ENCODE results near the gene SPTBN5. TPM values are rescaled to one million over a fixed set of nuclear protein-coding genes. Genes with fewer than 3 reads are reported as not detected.

Gene SPTBN5
- total RNA-seq, 4 donors from 2014 or later, result 0.17 to 1.2 (median 0.68) TPM

DNA sequence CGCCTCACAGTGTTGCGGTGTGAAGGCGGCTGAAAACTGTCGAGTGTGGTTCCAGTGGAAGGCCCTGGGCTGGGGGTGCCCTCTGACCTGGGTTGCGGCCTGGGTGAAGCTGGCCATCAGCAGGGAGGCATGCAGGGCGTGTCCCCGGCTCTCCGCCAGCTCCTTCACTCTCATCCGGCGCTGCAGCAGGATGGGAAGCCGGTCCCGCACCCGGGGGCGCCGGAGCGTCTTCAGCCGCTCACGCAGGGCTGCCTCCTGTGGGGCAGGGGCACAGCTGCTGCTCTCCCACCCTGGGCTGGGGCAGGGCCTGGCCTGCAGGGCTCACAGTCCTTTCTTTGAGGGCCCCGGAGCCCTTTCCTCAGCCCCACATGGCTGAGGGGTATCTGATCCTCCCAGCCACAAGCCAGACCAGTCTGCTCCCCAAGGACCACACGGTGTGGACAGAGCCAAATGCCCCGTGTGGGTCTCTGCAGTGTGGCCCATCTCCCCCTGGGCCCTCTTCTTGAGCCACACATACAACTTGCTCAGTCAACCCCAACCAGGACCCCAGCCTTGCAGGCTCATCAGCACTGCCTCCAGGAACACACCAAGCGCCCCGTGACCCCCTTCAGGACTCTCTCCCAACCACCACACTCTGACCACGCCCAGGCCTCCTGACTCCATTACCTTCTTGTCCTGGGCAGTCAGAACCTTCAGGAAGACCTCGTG is 26.8 kb downstream of the SPTBN5 start:
- TF ChIP-seq POLR2AphosphoS5 (IDR thresholded peaks at IDR 0.05) (no peak), POLR2A (IDR thresholded peaks at IDR 0.05; ENCODE audit: low read depth) (no peak), EP300 (IDR thresholded peaks at IDR 0.05) (no peak)
- TF ChIP-seq, protein P1, sequence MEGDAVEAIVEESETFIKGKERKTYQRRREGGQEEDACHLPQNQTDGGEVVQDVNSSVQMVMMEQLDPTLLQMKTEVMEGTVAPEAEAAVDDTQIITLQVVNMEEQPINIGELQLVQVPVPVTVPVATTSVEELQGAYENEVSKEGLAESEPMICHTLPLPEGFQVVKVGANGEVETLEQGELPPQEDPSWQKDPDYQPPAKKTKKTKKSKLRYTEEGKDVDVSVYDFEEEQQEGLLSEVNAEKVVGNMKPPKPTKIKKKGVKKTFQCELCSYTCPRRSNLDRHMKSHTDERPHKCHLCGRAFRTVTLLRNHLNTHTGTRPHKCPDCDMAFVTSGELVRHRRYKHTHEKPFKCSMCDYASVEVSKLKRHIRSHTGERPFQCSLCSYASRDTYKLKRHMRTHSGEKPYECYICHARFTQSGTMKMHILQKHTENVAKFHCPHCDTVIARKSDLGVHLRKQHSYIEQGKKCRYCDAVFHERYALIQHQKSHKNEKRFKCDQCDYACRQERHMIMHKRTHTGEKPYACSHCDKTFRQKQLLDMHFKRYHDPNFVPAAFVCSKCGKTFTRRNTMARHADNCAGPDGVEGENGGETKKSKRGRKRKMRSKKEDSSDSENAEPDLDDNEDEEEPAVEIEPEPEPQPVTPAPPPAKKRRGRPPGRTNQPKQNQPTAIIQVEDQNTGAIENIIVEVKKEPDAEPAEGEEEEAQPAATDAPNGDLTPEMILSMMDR (IDR thresholded peaks at IDR 0.05), result no peak
- Histone ChIP-seq H3K27me3 (no peaks in the 10 kb centered on the region), H3K36me3 (no peaks in the 10 kb centered on the region), H3K4me1 (no peaks in the 10 kb centered on the region), H3K4me3 (no peak overlapping the region), H3K9me3 (no peaks in the 10 kb centered on the region), H3K27ac (replicated peaks in 1 of 4) (no peak overlapping the region)
- no peak for DNase-seq (ENCODE audit: extremely low spot score)
- WGBS, result 88% methylated on average over 17 of the region's 25 CpGs
- intact Hi-C loops (cut with DNase I), result no loop called here

GRCh38 chr15:41866263-41866703 is 27.6 kb downstream of the SPTBN5 start:
- TF ChIP-seq EP300 (IDR thresholded peaks at IDR 0.05) (no peak), POLR2A (IDR thresholded peaks at IDR 0.05; ENCODE audit: low read depth) (no peak), POLR2AphosphoS5 (IDR thresholded peaks at IDR 0.05) (no peak)
- TF ChIP-seq, protein P1 (IDR thresholded peaks at IDR 0.05), result no peak
- Histone ChIP-seq H3K36me3 (no peaks in the 10 kb centered on the region), H3K4me1 (no peaks in the 10 kb centered on the region), H3K27ac (replicated peaks in 1 of 4) (no peak overlapping the region), H3K4me3 (no peak overlapping the region), H3K9me3 (no peaks in the 10 kb centered on the region), H3K27me3 (no peaks in the 10 kb centered on the region)
- DNase-seq (ENCODE audit: extremely low spot score), result no peak
- intact Hi-C loops (cut with DNase I), result no loop called here
- 77% methylated on average over 4 of the region's 8 CpGs for WGBS

DNA sequence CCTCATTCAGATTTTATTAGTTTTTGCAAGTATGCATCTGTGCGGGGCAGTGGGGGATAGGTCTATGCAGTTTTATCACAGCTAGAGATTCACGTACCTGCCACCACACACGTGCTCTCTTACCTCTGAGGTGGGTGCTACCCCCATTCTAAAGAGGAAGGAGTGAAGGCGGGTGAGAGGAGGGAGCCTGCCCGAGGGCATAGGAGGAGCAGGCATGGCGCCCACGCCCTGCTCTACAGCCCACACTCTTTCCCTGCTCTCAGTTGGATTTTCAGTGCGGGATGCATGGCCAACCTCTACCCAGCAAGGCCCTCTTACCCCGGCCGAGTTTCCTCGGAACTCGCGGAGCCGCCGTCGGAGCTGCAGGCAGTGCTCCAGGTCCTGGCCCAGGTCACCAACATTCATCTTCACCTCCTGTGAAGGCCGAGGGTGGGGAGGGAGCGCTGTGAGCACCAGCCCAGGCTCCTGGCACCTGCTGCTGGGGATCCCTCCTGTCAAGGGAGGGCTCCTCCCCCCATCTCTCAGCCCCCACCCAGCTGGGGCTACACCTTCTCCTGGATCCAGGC is 28.3 kb downstream of the SPTBN5 start:
- H3K4me1 ChIP-seq, result no peaks in the 10 kb centered on the region
- peaks cover 0 to under 1% (median 0%) of the 10 kb centered on the region in 4 donors for H3K27me3 ChIP-seq
- 86% methylated on average over 17 of the region's 18 CpGs for WGBS
- no peak overlapping the region for H3K4me3 ChIP-seq
- TF ChIP-seq POLR2AphosphoS5 (IDR thresholded peaks at IDR 0.05) (no peak), POLR2A (IDR thresholded peaks at IDR 0.05; ENCODE audit: low read depth) (no peak), EP300 (IDR thresholded peaks at IDR 0.05) (no peak)
- TF ChIP-seq, protein P1 (IDR thresholded peaks at IDR 0.05), result no peak
- no peak for DNase-seq (ENCODE audit: extremely low spot score)
- intact Hi-C loops (cut with DNase I), result no loop called here
- no peaks in the 10 kb centered on the region for H3K36me3 ChIP-seq
- no peak overlapping the region for H3K27ac ChIP-seq (replicated peaks in 1 of 4)
- H3K9me3 ChIP-seq, result no peaks in the 10 kb centered on the region

DNA sequence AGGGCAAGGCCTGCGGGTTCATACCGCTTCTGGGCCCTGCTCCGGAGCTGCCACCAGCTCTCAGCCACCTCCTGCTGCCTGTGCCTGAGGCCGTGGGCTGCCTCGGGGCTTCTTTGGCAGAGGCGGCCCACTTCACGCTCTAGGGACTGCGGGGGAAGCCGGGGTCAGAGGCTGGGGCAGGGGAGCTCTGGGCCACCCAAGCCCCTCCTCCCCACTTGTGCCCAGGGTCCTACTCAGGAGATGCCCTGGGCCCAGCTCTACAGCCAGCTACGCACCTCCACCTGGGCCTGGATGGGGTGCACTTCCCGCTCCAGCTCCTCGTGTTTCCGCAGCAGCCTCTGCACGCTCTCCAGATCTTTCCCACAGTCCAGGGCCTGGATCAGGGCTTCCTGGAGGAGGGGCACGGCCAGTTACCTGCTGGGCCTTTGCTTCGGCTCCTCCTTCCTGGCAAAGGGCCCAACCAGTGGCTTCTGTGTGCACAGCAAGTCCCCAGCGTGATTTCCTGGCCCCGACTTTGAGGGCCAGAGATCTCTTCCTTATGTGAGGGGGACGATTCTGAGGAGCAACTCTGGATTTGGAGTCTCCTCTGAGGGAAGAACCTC is 31.2 kb downstream of the SPTBN5 start:
- no peak for DNase-seq (ENCODE audit: extremely low spot score)
- intact Hi-C loops (cut with DNase I), result no loop called here
- Histone ChIP-seq H3K36me3 (no peaks in the 10 kb centered on the region), H3K27ac (replicated peaks in 1 of 4) (no peak overlapping the region), H3K9me3 (no peaks in the 10 kb centered on the region), H3K4me3 (no peak overlapping the region), H3K27me3 (peaks cover 0 to 16% (median 0%) of the 10 kb centered on the region in 4 donors), H3K4me1 (no peaks in the 10 kb centered on the region)
- 46% methylated on average over 5 of the region's 19 CpGs for WGBS
- TF ChIP-seq EP300 (IDR thresholded peaks at IDR 0.05) (no peak), POLR2AphosphoS5 (IDR thresholded peaks at IDR 0.05) (no peak), POLR2A (IDR thresholded peaks at IDR 0.05; ENCODE audit: low read depth) (no peak)
- TF ChIP-seq, protein P1 (IDR thresholded peaks at IDR 0.05), result no peak

Data from esophagus muscularis mucosa (tissue), 4 donors.